Naive thymus-derived CD8-positive, alpha-beta T cell (primary cell): ENCODE data around the gene ZDHHC24. TPM values are rescaled to one million over a fixed set of nuclear protein-coding genes. Genes with fewer than 3 reads are reported as not detected.
A peak's percentile ranks its signal among the peaks of the same experiment; 100 is the strongest.
"Not testable (repeated sequence)": the region's sequence is repeated elsewhere in the genome, so short reads cannot be mapped to it uniquely, and the experiment has no call there.

Experiments
- ATAC-seq, 2 donors: fragments of 150-1000 bp; cut with Tn5 transposase in 1 of 2; sonication (Bioruptor Pico), chemical (Tn5 transposase) in 1 of 2; 1 replicate in 1 of 2; 2 replicates in 1 of 2; pipeline ENCODE4 v1.10.0; 2021; ENCODE audit warnings: mild to moderate bottlenecking in 2 of 2, moderate library complexity in 2 of 2
- POLR2A ChIA-PET: fragments of 350-600 bp; sonication (Branson Sonifier 250); formaldehyde crosslinking; loops from one replicate; lab custom pipeline; 2021; ENCODE audit warnings: antibody characterized with exemption; lab: Charles Lee
- DNase-seq, 10 donors: peaks; one replicate each; pipeline versions ENCODE4 v3.0.0 to v3.0.0-alpha.2; 2020 to 2022
- H3K27ac Mint-ChIP-seq, 10 donors: one replicate each; pipeline ENCODE4 v1.8.0; 2020 to 2022; ENCODE audit warnings: mild to moderate bottlenecking in 10 of 10, mixed read lengths in 10 of 10, moderate library complexity in 4 of 10, inconsistent platforms in 1 of 10
- H3K27me3 Mint-ChIP-seq, 5 donors: one replicate each; pipeline ENCODE4 v1.8.0; 2021 to 2022; ENCODE audit warnings: mixed read lengths in 5 of 5
- H3K36me3 Mint-ChIP-seq, 3 donors: one replicate each; pipeline ENCODE4 v1.8.0; 2020 to 2022; ENCODE audit warnings: mixed read lengths in 3 of 3, mild to moderate bottlenecking in 2 of 3, inconsistent platforms in 1 of 3
- H3K4me1 Mint-ChIP-seq, 4 donors: one replicate each; pipeline ENCODE4 v1.8.0; 2021 to 2022; ENCODE audit warnings: mixed read lengths in 4 of 4
- H3K4me3 Mint-ChIP-seq, 10 donors: one replicate each; pipeline ENCODE4 v1.8.0; 2020 to 2022; ENCODE audit warnings: mild to moderate bottlenecking in 10 of 10, mixed read lengths in 10 of 10, moderate library complexity in 6 of 10, inconsistent platforms in 1 of 10
- H3K9me3 Mint-ChIP-seq, 9 donors: one replicate each; pipeline ENCODE4 v1.8.0; 2020 to 2022; ENCODE audit warnings: mixed read lengths in 9 of 9, mild to moderate bottlenecking in 3 of 9, inconsistent platforms in 1 of 9, moderate library complexity in 1 of 9
- polyA plus RNA-seq, 3 donors: library from polyadenylated mRNA; unstranded; fragments of 300-500 nt; fragmentation: Illumina TruSeq; gene quantifications; one replicate each; pipeline ENCODE4 v1.2.3, GENCODE V29; 2021
- total RNA-seq, 8 experiments: library from RNA in 2 of 8; stranded (reverse) in 2 of 8; gene quantifications; one replicate each; pipeline ENCODE4 v1.2.3 and lab custom pipeline; 2021 to 2026

The ZDHHC24 gene
- total and polyA plus RNA-seq, 5 experiments from 2014 or later, result 9.6 to 29.3 (median 14.1) TPM

GRCh38 chr11:66555416-66555815 lies 9.6 kb upstream of the ZDHHC24 start:
- POLR2A ChIA-PET, result interaction anchor here (1.0 kb wide), 1 partner anchor 10 kb away, joined by 3 read pairs; the partner anchor contains the start of gene ZDHHC24
- H3K27me3 Mint-ChIP-seq, result peaks cover 0 to 21% (median 8%) of the 10 kb centered on the region in 5 donors
- ATAC-seq (no peak), DNase-seq (no peak)
- no peak overlapping the region for H3K27ac Mint-ChIP-seq
- H3K36me3 Mint-ChIP-seq, result peaks cover 0 to 2% (median 0%) of the 10 kb centered on the region in 3 donors
- H3K4me3 Mint-ChIP-seq, result no peak overlapping the region
- H3K9me3 Mint-ChIP-seq, result no peaks in the 10 kb centered on the region
- peaks cover 0 to 7% (median 2%) of the 10 kb centered on the region in 4 donors for H3K4me1 Mint-ChIP-seq

GRCh38 chr11:66554602-66555001 lies 8.8 kb upstream of the ZDHHC24 start:
- H3K27ac Mint-ChIP-seq, result peak overlapping the region in 1 of 10 donors; percentile 11
- H3K4me3 Mint-ChIP-seq, result no peak overlapping the region
- peaks cover 0 to 2% (median 0%) of the 10 kb centered on the region in 3 donors for H3K36me3 Mint-ChIP-seq
- DNase-seq (no peak), ATAC-seq (no peak)
- POLR2A ChIA-PET, result interaction anchor here (1.0 kb wide), 1 partner anchor 9 kb away, joined by 3 read pairs; the partner anchor contains the start of gene ZDHHC24
- no peaks in the 10 kb centered on the region for H3K9me3 Mint-ChIP-seq
- H3K27me3 Mint-ChIP-seq, result peaks cover 0 to 21% (median 8%) of the 10 kb centered on the region in 5 donors
- H3K4me1 Mint-ChIP-seq, result peaks cover 0 to 6% (median 2%) of the 10 kb centered on the region in 4 donors

DNA sequence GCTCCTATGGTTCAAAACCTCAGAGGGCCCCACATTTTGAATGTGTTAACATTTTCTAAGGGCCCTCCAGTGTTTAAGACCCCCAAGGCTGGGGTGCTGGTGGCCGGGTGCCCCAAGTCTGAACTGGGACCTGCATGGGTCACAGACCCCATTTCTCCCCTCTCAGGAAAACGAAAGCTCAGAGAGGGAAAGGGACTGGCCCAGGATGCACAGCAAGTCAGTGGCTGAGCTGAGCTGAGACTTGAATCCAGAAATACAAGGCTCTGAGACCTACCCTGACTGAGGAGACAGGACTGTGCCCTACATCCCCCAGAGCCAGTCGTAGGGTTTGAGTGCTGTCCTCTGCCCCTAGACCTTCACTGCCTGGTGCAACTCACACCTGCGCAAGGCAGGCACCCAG lies 5.0 kb upstream of the ZDHHC24 start:
- Mint-ChIP-seq H3K27ac (peak overlapping the region in 1 of 10 donors; percentile 27), H3K9me3 (no peaks in the 10 kb centered on the region), H3K4me1 (peaks cover 0 to 7% (median 6%) of the 10 kb centered on the region in 4 donors), H3K36me3 (no peaks in the 10 kb centered on the region), H3K27me3 (peaks cover 0 to 7% (median 0%) of the 10 kb centered on the region in 5 donors), H3K4me3 (no peak overlapping the region)
- DNase-seq (no peak), ATAC-seq (no peak)
- POLR2A ChIA-PET, result interaction anchor here (0.6 to 1.2 kb wide), 2 partner anchors 9 to 18 kb away, joined by 3 read pairs; partner anchors contain the start of gene CTSF

DNA sequence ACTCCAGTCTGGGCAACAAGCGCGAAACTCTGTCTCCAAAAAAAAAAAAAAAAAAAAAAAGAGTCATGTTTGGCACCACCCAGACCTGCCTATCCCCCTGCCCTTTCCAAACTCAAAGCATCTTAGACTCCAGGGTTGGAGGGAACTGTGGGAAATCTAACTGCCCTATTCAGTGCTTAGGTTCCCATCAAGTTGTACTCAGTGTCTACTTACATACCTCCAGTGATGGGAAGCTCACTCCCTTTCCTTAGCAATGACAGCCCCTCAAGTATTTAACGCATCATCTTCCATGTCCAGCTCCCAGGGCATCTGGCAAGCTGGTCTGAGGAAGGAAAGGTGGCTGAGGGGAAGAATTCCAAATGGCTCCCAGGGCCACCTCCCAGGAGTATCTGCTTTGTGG lies 3.8 kb upstream of the ZDHHC24 start:
- DNase-seq (no peak), ATAC-seq (no peak)
- Mint-ChIP-seq H3K4me3 (no peak overlapping the region), H3K9me3 (no peaks in the 10 kb centered on the region), H3K4me1 (peaks cover 7 to 12% (median 11%) of the 10 kb centered on the region in 4 donors), H3K27me3 (no peaks in the 10 kb centered on the region), H3K27ac (peak overlapping the region in 1 of 10 donors; percentile 53), H3K36me3 (no peaks in the 10 kb centered on the region)
- POLR2A ChIA-PET, result interaction anchor here (0.6 to 1.2 kb wide), 4 partner anchors 19 to 1329 kb away, joined by 3 to 6 read pairs (median 4); partner anchors contain the start of gene CTSF

- peaks cover 13 to 18% (median 16%) of the 10 kb centered on the region in 4 donors for H3K4me1 Mint-ChIP-seq
- no peaks in the 10 kb centered on the region for H3K36me3 Mint-ChIP-seq
- H3K4me3 Mint-ChIP-seq, result peak overlapping the region in 4 of 10 donors; percentile 17 to 68 (median 64)
- H3K9me3 Mint-ChIP-seq, result no peaks in the 10 kb centered on the region
- POLR2A ChIA-PET, result interaction anchor here (0.6 to 0.7 kb wide), 2 partner anchors 45 to 77 kb away, joined by 3 to 4 read pairs; no protein-coding TSS in a partner anchor
- H3K27me3 Mint-ChIP-seq, result no peaks in the 10 kb centered on the region
- no peak for DNase-seq
- peak overlapping the region in 2 of 10 donors; percentile 6 to 10 for H3K27ac Mint-ChIP-seq
- no peak for ATAC-seq
These were observed 3.2 kb upstream of the ZDHHC24 start for GRCh38 chr11:66548774-66549630.

GRCh38 chr11:66548041-66548440 lies 2.2 kb upstream of the ZDHHC24 start:
- POLR2A ChIA-PET, result no interaction called here
- ATAC-seq (no peak), DNase-seq (no peak)
- Mint-ChIP-seq H3K4me1 (peaks cover 21 to 28% (median 24%) of the 10 kb centered on the region in 4 donors), H3K27ac (peak overlapping the region in 1 of 10 donors; percentile 15), H3K4me3 (peak overlapping the region in 7 of 10 donors; percentile 11 to 62 (median 25)), H3K9me3 (no peaks in the 10 kb centered on the region), H3K27me3 (no peaks in the 10 kb centered on the region), H3K36me3 (peaks cover 0 to 3% (median 0%) of the 10 kb centered on the region in 3 donors)

- ATAC-seq (no peak), DNase-seq (no peak)
- H3K36me3 Mint-ChIP-seq, result peaks cover 0 to 6% (median 0%) of the 10 kb centered on the region in 3 donors
- peak overlapping the region in 1 of 10 donors; percentile 15 for H3K27ac Mint-ChIP-seq
- no peaks in the 10 kb centered on the region for H3K9me3 Mint-ChIP-seq
- H3K27me3 Mint-ChIP-seq, result no peaks in the 10 kb centered on the region
- H3K4me1 Mint-ChIP-seq, result peaks cover 24 to 31% (median 28%) of the 10 kb centered on the region in 4 donors
- peak overlapping the region in 4 of 10 donors; percentile 22 to 88 (median 36) for H3K4me3 Mint-ChIP-seq
- POLR2A ChIA-PET, result interaction anchor here (2.9 kb wide), 1 partner anchor 16 kb away, joined by 10 read pairs; no protein-coding TSS in a partner anchor
These were observed 1.8 kb upstream of the ZDHHC24 start for GRCh38 chr11:66547662-66548009.

DNA sequence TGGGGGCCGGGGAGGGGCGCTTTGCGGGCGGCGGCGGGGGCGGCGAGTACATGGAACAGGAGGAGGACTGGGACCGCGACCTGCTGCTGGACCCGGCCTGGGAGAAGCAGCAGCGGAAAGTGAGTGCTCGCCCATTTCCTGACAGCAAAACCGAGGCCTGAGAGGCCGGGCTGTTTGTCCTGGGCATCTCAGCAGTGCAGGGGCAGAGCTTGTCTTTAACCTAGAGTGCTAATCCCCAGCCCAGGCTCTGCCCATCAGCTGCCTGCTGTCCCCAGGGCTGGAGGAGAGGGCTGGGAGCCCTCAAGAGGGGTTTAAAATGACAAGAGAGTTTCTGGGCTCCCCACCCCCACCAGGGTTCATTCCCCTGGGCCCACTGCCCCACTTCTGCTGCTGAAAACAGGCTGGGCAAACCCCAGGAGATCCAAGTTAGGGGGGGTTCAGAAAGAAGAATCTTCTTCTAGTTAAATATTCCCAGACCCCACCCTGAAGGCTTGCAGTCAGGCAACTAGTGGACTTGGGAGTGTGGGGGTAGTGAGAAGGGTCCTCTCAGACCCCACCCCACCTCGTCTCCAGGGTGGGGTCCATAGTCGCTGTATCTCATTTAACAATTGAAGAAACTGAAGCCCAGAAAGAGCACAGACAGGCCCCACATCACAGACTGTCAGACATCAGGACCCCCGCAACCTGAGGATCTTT lies 1.3 kb upstream of the ZDHHC24 start:
- H3K9me3 Mint-ChIP-seq, result no peaks in the 10 kb centered on the region
- no peak for ATAC-seq
- H3K4me1 Mint-ChIP-seq, result peaks cover 30 to 36% (median 31%) of the 10 kb centered on the region in 4 donors
- DNase-seq, result no peak
- no peaks in the 10 kb centered on the region for H3K27me3 Mint-ChIP-seq
- H3K4me3 Mint-ChIP-seq, result peak overlapping the region; percentile 81 to 91 (median 86)
- peak overlapping the region in 5 of 10 donors; percentile 20 to 96 (median 88) for H3K27ac Mint-ChIP-seq
- H3K36me3 Mint-ChIP-seq, result peaks cover 0 to 12% (median 0%) of the 10 kb centered on the region in 3 donors
- POLR2A ChIA-PET, result interaction anchor here (1.2 to 3.7 kb wide), 11 partner anchors 12 to 131 kb away, joined by 4 to 41 read pairs (median 10); partner anchors contain the start of genes BBS1, CTSF, DPP3 and RBM14

GRCh38 chr11:66546368-66546965 lies 619 bp upstream of the ZDHHC24 start, which contains the start of gene ACTN3:
Gene ACTN3, plus strand, starts transcription at chr11:66546903. Its CDS starts 35 bp downstream, at chr11:66546938.
- no peaks in the 10 kb centered on the region for H3K27me3 Mint-ChIP-seq
- no peak for ATAC-seq
- peaks cover 36 to 43% (median 37%) of the 10 kb centered on the region in 4 donors for H3K4me1 Mint-ChIP-seq
- no peaks in the 10 kb centered on the region for H3K9me3 Mint-ChIP-seq
- peaks cover 0 to 18% (median 0%) of the 10 kb centered on the region in 3 donors for H3K36me3 Mint-ChIP-seq
- POLR2A ChIA-PET, result interaction anchor here (1.0 to 3.7 kb wide), 16 partner anchors 11 to 132 kb away, joined by 3 to 41 read pairs (median 6); partner anchors contain the start of genes BBS1, CCDC87, CTSF and DPP3
- peak within 1 kb of the TSS; percentile 81 to 91 (median 86) for H3K4me3 Mint-ChIP-seq
- peak within 1 kb of the TSS in 8 of 10 donors; percentile 84 to 96 (median 90) for H3K27ac Mint-ChIP-seq
- no peak for DNase-seq

- POLR2A ChIA-PET, result interaction anchor here (1.0 to 3.7 kb wide), 11 partner anchors 10 to 133 kb away, joined by 3 to 41 read pairs (median 7); partner anchors contain the start of genes CCDC87, CTSF, PELI3 and RBM14
- H3K4me1 Mint-ChIP-seq, result peaks cover 36 to 47% (median 43%) of the 10 kb centered on the region in 4 donors
- not testable (repeated sequence) for H3K9me3 Mint-ChIP-seq, ATAC-seq, DNase-seq, H3K27me3 Mint-ChIP-seq
- H3K4me3 Mint-ChIP-seq, result peak overlapping the region; percentile 84 to 95 (median 87)
- peaks cover 0 to 31% (median 0%) of the 10 kb centered on the region in 3 donors for H3K36me3 Mint-ChIP-seq
- peak overlapping the region; percentile 71 to 96 (median 92) for H3K27ac Mint-ChIP-seq
These were observed 896 bp downstream of the ZDHHC24 start for GRCh38 chr11:66544952-66545351.
